RWPE2 (cell line): ENCODE results near the gene NUDT2.
A peak's percentile ranks its signal among the peaks of the same experiment; 100 is the strongest.

ENCODE experiments used
- ATAC-seq: fragments of 200-7000 bp; cut with Tn5 transposase; 3 replicates; pipeline ENCODE4 v1.9.1; 2021; ENCODE audit warnings: low read depth
- DNase-seq: peaks from one replicate; pipeline ENCODE4 v3.0.0-alpha.2; 2020; ENCODE audit warnings: low spot score
- H3K27ac ChIP-seq: fragments of 450-650 bp; 2 replicates; pipeline ENCODE4 v1.5.1; 2017; ENCODE audit warnings: mild to moderate bottlenecking; ENCODE audit not compliant: poor library complexity, severe bottlenecking
- H3K27me3 ChIP-seq: fragments of 250-450 bp; sonication (Bioruptor Pico); 2 replicates; pipeline ENCODE4 v1.5.1; 2021; ENCODE audit warnings: mild to moderate bottlenecking, moderate library complexity; ENCODE audit not compliant: insufficient read depth, poor library complexity, severe bottlenecking
- H3K36me3 ChIP-seq: fragments of 250-450 bp; sonication (Bioruptor Pico); 2 replicates; pipeline ENCODE4 v1.5.1; 2020; ENCODE audit warnings: low read depth, mild to moderate bottlenecking, moderate library complexity
- H3K4me1 ChIP-seq: fragments of 250-450 bp; sonication (Bioruptor Pico); 2 replicates; pipeline ENCODE4 v1.5.1; 2021; ENCODE audit warnings: mild to moderate bottlenecking, moderate library complexity; ENCODE audit not compliant: insufficient read depth, poor library complexity, severe bottlenecking
- H3K4me3 ChIP-seq: fragments of 250-450 bp; sonication (Bioruptor Pico); 2 replicates; pipeline ENCODE4 v1.5.1; 2021; ENCODE audit warnings: mild to moderate bottlenecking, moderate library complexity; ENCODE audit not compliant: severe bottlenecking
- H3K9me3 ChIP-seq: fragments of 250-450 bp; sonication (Bioruptor Pico); 2 replicates; pipeline ENCODE4 v1.5.1; 2021; ENCODE audit warnings: mild to moderate bottlenecking, moderate library complexity; ENCODE audit not compliant: severe bottlenecking
- TF ChIP-seq, protein P1 (sequence below): fragments of 450-650 bp; IDR thresholded peaks from one replicate; pipeline ENCODE4 v1.5.1; 2017; ENCODE audit warnings: mild to moderate bottlenecking, moderate library complexity; ENCODE audit not compliant: poor library complexity, severe bottlenecking

The NUDT2 gene

DNA sequence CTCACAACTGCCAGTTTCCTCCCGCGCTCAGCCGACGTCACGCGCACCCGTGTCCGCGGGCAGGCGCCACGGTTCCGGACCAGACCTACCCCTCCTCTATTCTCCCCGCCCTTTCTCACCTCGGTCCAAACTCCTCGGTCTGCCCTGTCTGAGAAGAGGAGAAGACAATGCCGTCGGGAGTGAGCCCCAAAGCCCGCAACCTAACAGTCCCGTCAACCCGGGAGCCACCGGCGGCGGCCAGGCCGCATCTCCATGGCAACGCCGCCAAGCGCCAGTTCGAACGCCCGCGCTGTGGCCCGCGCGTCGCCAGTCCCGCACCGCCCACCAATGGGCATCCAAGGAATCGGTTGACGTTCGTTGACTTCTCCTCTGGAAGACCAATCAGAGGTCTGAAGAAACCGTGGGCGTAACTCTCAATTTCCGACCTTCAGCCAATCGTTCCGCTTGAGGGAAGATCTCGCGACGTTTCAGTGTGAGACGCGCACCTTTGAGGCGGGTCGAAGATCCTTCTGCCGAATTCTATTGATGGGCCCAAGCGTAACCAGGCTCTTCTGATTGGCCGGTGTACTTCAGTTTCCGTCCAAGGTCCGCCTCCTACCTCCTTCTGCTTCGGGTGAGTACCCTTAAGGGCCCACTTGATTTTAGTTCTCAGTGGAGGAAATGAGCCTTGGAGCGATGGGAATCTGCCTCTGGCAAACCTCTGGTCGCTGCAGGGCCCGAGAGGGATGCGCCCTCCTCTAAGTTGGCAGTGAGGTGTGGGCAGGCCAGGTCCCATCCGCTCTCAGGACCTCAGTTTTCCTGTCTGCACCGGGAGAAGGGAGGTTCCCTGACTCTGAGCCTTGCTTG, at the start of gene NUDT2, which contains the start of gene KIF24:
NUDT2 (plus strand) TSS at position 583 of the 846 bp plus-strand sequence. CDS start 9,471 bp downstream, outside the sequence.
KIF24 (minus strand) TSS at position 282 of the 846 bp plus-strand sequence. CDS start 17,922 bp downstream, outside the sequence.
- peak within 1 kb of the TSS; percentile 60 for H3K4me3 ChIP-seq

DNA sequence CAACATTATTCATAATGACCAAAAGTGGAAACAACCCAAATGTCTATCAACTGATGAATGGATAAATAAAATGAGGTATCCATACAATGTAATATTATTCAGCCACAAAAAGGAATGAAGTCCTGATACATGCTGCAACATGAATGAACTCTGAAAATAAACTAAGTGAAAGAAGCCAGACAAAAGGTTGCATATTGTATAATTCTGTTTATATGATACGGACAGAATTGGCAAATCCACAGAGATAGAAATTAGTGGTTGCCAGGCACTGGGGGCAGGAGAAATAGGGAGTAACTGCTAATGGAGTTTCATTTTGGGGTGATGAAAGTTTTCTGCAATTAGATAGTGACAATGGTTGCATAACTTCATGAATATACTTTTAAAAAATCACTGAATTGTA, 47.3 kb upstream of the NUDT2 start:
- TF ChIP-seq, protein P1, sequence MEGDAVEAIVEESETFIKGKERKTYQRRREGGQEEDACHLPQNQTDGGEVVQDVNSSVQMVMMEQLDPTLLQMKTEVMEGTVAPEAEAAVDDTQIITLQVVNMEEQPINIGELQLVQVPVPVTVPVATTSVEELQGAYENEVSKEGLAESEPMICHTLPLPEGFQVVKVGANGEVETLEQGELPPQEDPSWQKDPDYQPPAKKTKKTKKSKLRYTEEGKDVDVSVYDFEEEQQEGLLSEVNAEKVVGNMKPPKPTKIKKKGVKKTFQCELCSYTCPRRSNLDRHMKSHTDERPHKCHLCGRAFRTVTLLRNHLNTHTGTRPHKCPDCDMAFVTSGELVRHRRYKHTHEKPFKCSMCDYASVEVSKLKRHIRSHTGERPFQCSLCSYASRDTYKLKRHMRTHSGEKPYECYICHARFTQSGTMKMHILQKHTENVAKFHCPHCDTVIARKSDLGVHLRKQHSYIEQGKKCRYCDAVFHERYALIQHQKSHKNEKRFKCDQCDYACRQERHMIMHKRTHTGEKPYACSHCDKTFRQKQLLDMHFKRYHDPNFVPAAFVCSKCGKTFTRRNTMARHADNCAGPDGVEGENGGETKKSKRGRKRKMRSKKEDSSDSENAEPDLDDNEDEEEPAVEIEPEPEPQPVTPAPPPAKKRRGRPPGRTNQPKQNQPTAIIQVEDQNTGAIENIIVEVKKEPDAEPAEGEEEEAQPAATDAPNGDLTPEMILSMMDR, result no peak
- DNase-seq, result no peak
- no peak for ATAC-seq
- no peaks in the 10 kb centered on the region for H3K27me3 ChIP-seq
- H3K4me3 ChIP-seq, result no peak overlapping the region
- H3K9me3 ChIP-seq, result no peaks in the 10 kb centered on the region
- peaks cover 20% of the 10 kb centered on the region for H3K36me3 ChIP-seq
- no peak overlapping the region for H3K27ac ChIP-seq
- no peaks in the 10 kb centered on the region for H3K4me1 ChIP-seq

More for the DNA sequence above, at the start of gene NUDT2, which contains the start of gene KIF24:
- H3K27ac ChIP-seq, result peak within 1 kb of the TSS; percentile 67
- no peaks in the 10 kb centered on the region for H3K9me3 ChIP-seq
- no peaks in the 10 kb centered on the region for H3K27me3 ChIP-seq
- H3K4me1 ChIP-seq, result peaks cover 18% of the 10 kb centered on the region
- peak; percentile 98 for DNase-seq
- H3K36me3 ChIP-seq, result no peaks in the 10 kb centered on the region; the same call in 1 of the 2 replicates
- TF ChIP-seq, protein P1, result no peak
- ATAC-seq, result peak; percentile 94

DNA sequence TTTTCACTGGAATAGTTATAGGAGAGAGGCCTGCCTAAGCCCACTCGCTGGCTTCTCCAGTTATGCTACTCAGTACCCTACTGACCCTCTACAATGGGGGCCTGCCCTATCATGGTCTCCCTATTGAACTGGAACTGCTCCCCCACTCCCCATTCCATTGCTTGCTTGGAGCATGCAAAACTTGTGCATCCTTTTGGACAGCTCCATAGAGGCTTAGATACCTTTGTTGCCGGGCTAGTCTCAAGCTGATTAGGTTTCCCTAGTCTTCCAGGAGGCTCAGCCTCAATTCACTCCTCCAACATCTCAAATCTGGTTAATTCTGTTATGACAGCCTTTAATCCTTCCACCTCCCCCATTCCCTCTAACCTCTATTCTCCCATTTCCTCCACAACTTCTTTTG, 40.2 kb upstream of the NUDT2 start:
- DNase-seq (no peak), ATAC-seq (no peak)
- H3K27me3 ChIP-seq, result no peaks in the 10 kb centered on the region
- H3K4me3 ChIP-seq, result no peak overlapping the region
- H3K36me3 ChIP-seq, result peaks cover 12% of the 10 kb centered on the region
- H3K4me1 ChIP-seq, result no peaks in the 10 kb centered on the region
- no peaks in the 10 kb centered on the region for H3K9me3 ChIP-seq
- TF ChIP-seq, protein P1, result no peak
- H3K27ac ChIP-seq, result no peak overlapping the region

DNA sequence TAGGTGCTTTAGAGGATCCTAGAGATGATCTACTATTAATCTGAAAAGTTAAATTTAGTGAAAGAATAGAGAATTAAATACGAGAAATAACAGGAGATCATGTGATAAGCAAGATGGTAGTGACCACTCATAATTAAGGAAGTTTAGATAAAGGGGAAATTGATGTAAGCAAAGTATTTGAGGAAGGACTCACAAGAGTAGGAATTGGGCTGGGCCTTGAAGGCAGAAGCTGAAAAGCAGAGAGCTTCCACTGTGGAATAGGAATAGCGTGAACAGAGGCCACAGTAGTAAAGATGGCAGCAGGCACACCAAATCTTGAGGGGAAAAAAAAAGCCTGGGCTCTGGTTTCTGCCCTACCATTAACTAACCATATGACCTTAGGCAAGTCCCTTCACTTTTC, 38.3 kb upstream of the NUDT2 start:
- Histone ChIP-seq H3K9me3 (no peaks in the 10 kb centered on the region), H3K4me1 (no peaks in the 10 kb centered on the region), H3K36me3 (no peaks in the 10 kb centered on the region), H3K27ac (no peak overlapping the region), H3K27me3 (no peaks in the 10 kb centered on the region), H3K4me3 (no peak overlapping the region)
- TF ChIP-seq, protein P1, result no peak
- no peak for ATAC-seq
- DNase-seq, result no peak

DNA sequence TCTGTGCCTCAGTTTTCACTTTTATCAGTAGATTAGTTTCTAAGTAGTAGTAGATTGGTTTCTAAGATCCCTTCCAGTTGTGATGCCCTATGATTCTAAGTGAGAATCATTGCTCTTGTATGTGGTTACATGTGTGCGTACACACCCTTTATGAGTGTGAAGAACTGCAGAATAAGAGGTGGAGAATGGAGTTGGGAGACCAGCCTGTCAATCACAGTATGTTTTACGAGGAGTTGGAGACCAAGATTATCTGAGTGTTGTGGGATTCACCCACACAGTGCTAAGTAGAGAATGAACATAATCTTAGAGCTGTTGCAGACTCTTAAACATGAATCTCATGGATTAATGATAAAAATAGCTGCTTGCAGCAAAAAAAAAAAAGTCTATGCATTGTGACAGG, 37.9 kb upstream of the NUDT2 start:
- Histone ChIP-seq H3K27me3 (no peaks in the 10 kb centered on the region), H3K36me3 (no peaks in the 10 kb centered on the region), H3K9me3 (no peaks in the 10 kb centered on the region), H3K4me1 (no peaks in the 10 kb centered on the region), H3K27ac (no peak overlapping the region), H3K4me3 (no peak overlapping the region)
- no peak for ATAC-seq
- TF ChIP-seq, protein P1, result no peak
- no peak for DNase-seq
